Measurements from ENCODE around the gene CNPY4. TPM values are rescaled to one million over a fixed set of nuclear protein-coding genes. Genes with fewer than 3 reads are reported as not detected.

Gene CNPY4
- total RNA-seq, 4 donors from 2014 or later, result 3.3 to 53.6 (median 24.7) TPM; not detected in 1

DNA sequence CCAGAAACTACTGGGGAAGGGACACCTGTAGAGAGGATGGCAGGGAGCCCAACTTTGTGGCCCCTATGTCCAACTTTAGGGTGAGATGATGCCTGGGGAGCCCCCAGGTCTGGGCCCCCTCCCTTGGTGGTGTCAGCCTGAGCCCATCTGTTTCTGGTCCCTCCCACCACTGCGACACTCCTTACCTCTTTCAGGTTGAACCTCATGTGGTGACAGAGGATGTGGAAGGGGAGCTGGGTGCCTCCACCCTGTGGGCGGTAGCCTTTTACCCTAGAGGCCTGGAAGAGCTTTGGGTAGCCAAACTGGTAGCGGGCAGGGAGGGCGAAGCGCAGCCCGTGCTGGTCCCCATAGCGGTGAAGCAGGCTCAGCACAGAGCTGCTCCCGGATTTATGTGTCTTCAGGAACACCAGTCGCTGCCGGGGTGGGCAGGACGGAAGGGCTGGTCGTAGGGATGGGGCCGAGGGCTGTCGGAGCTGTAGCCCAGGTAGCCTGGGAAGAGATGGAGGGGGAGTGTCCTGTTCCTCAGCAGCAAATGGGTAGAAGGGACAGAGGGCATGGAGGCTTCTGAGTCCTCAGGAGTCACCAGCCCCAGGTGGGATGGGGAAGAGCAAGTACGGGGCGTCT, 47.0 kb downstream of the CNPY4 start:
- no peaks in the 10 kb centered on the region for H3K9me3 ChIP-seq
- no peak for TF ChIP-seq POLR2A (IDR thresholded peaks at IDR 0.05)
- TF ChIP-seq, protein P1, sequence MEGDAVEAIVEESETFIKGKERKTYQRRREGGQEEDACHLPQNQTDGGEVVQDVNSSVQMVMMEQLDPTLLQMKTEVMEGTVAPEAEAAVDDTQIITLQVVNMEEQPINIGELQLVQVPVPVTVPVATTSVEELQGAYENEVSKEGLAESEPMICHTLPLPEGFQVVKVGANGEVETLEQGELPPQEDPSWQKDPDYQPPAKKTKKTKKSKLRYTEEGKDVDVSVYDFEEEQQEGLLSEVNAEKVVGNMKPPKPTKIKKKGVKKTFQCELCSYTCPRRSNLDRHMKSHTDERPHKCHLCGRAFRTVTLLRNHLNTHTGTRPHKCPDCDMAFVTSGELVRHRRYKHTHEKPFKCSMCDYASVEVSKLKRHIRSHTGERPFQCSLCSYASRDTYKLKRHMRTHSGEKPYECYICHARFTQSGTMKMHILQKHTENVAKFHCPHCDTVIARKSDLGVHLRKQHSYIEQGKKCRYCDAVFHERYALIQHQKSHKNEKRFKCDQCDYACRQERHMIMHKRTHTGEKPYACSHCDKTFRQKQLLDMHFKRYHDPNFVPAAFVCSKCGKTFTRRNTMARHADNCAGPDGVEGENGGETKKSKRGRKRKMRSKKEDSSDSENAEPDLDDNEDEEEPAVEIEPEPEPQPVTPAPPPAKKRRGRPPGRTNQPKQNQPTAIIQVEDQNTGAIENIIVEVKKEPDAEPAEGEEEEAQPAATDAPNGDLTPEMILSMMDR (IDR thresholded peaks at IDR 0.05), result no peak
- DNase-seq, result no peak
- H3K36me3 ChIP-seq, result no peaks in the 10 kb centered on the region
- H3K27me3 ChIP-seq, result no peaks in the 10 kb centered on the region
- peaks cover 0 to 5% of the 10 kb centered on the region in 2 donors for H3K4me1 ChIP-seq
- no peak overlapping the region for H3K4me3 ChIP-seq
- no peak overlapping the region for H3K27ac ChIP-seq
- intact Hi-C loops (cut with DNase I; ENCODE audit: low total_unique reads), result no loop called here

DNA sequence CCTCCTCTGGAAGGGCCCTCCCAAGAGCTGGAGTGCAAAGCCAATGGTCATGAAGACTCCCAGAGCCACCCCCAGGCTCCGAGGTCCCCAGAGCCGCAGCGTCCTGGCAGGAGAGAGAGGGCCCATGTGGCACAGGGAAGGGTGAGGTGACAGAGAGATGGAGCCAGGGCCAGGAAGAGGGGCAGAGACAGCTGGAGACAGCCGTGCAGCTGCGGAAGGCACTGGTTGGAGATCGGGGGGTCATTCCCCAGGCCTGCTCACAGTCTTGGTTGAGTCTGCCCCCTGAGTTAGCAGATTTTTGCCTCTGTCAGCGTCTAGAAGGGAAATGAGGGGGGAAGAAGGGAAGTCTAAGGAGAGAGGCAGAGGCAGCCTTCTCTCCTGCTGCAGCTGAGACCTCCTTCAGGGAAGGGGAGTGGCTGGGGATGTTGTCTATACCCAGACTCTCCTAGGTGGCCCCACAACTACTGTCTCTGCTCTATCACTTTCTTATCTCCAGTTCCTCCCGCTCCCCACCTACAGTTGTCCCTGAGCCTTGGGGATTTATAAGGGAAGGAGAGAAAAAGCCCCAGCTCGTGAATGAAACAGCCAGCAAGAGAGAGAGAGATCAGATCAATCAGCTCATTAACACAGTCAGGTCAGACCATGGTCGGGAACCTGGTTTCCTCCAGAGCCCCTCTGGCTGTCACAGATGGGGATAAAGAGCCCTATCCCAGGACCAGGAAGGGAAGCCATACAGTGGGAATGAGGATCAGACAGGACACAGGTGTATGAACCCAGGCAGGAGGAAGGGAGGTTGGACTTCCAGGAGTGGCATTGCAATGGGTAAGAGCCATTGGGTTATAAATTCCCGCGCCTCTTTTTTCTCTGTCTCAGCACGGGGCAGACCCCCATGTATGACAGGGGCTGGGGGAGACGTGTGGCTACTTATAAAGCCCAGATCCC, 47.8 kb downstream of the CNPY4 start:
- peaks cover 0 to 5% of the 10 kb centered on the region in 2 donors for H3K4me1 ChIP-seq
- no peak for DNase-seq
- no peaks in the 10 kb centered on the region for H3K27me3 ChIP-seq
- intact Hi-C loops (cut with DNase I; ENCODE audit: low total_unique reads), result no loop called here
- TF ChIP-seq POLR2A (IDR thresholded peaks at IDR 0.05), result no peak
- TF ChIP-seq, protein P1 (IDR thresholded peaks at IDR 0.05), result no peak
- H3K9me3 ChIP-seq, result no peaks in the 10 kb centered on the region
- H3K4me3 ChIP-seq, result peak overlapping the region; percentile 45 to 46
- H3K27ac ChIP-seq, result peak overlapping the region; percentile 70 to 88
- H3K36me3 ChIP-seq, result no peaks in the 10 kb centered on the region

DNA sequence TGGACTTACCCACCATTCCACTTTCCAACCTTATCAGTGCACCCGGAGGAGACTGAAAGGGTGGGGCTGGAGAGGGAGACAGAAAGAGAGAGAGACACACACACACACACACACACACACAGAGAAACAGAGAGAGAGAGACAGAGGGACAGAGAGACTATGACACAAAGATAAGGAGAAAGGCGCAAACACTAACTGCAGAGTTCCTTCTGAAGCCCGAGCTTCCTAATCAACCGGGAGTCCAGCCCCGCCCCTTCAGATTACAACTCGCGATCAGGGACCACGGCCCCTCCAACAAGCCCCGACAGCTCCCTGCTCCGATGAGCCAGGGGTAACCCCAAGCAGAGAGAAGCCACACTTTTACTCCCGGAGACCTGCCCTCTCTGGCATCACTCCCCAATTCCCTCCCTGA, 48.5 kb downstream of the CNPY4 start:
- TF ChIP-seq, protein P1 (IDR thresholded peaks at IDR 0.05), result no peak
- TF ChIP-seq POLR2A (IDR thresholded peaks at IDR 0.05), result no peak
- Histone ChIP-seq H3K27me3 (no peaks in the 10 kb centered on the region), H3K36me3 (no peaks in the 10 kb centered on the region), H3K4me3 (peak overlapping the region; percentile 45 to 46), H3K27ac (peak overlapping the region; percentile 70 to 88), H3K9me3 (no peaks in the 10 kb centered on the region), H3K4me1 (peaks cover 0 to 5% of the 10 kb centered on the region in 2 donors)
- intact Hi-C loops (cut with DNase I; ENCODE audit: low total_unique reads), result no loop called here
- no peak for DNase-seq

DNA sequence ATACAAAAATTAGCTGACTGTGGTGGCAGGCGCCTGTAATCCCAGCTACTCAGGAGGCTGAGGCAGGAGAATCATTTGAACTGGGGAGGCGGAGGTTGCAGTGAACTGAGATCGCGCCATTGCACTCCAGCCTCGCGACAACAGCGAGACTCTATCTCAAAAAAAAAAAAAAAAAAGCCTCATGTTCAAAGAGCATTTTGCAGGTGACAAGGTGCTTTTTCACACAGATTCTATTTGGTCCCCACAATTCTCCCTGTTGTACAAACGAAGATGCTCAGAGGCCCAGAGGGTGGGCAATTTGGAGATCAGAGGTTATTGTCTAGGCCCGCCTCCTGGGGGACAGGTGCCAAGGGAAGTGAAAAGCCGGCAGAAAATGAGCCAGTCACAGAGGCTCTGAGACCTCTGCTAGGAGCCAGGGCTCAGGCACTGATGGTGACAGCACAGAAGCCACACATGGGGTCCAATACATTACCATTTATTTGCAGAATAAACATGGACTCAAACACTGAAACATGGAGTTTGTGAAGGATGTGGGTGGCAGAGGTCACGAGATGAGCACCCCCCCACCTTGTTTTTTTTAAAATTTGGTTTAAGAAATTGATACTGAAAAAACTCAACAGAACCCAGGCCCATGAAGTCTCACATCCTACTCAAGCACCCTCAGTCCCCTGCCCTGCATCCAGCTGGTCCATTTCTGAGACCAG, 49.9 kb downstream of the CNPY4 start:
- DNase-seq, result no peak
- TF ChIP-seq POLR2A (IDR thresholded peaks at IDR 0.05), result no peak
- TF ChIP-seq, protein P1 (IDR thresholded peaks at IDR 0.05), result no peak
- intact Hi-C loops (cut with DNase I; ENCODE audit: low total_unique reads), result no loop called here
- peak overlapping the region; percentile 70 to 88 for H3K27ac ChIP-seq
- H3K9me3 ChIP-seq, result no peaks in the 10 kb centered on the region
- peaks cover 0 to 5% of the 10 kb centered on the region in 2 donors for H3K4me1 ChIP-seq
- H3K36me3 ChIP-seq, result no peaks in the 10 kb centered on the region
- H3K4me3 ChIP-seq, result no peak overlapping the region
- no peaks in the 10 kb centered on the region for H3K27me3 ChIP-seq

All from uterus (tissue), 4 donors.